HG03280 (cell line): ENCODE measurements around the gene NF1.
"Not testable (repeated sequence)": the region's sequence is repeated elsewhere in the genome, so short reads cannot be mapped to it uniquely, and the experiment has no call there.

ENCODE experiments used
- ATAC-seq: cut with Tn5 transposase; IDR thresholded peaks from one replicate; pipeline ENCODE4 v1.9.1; 2021; ENCODE audit warnings: mild to moderate bottlenecking, moderate library complexity; ENCODE audit not compliant: unreplicated experiment

The NF1 gene

DNA sequence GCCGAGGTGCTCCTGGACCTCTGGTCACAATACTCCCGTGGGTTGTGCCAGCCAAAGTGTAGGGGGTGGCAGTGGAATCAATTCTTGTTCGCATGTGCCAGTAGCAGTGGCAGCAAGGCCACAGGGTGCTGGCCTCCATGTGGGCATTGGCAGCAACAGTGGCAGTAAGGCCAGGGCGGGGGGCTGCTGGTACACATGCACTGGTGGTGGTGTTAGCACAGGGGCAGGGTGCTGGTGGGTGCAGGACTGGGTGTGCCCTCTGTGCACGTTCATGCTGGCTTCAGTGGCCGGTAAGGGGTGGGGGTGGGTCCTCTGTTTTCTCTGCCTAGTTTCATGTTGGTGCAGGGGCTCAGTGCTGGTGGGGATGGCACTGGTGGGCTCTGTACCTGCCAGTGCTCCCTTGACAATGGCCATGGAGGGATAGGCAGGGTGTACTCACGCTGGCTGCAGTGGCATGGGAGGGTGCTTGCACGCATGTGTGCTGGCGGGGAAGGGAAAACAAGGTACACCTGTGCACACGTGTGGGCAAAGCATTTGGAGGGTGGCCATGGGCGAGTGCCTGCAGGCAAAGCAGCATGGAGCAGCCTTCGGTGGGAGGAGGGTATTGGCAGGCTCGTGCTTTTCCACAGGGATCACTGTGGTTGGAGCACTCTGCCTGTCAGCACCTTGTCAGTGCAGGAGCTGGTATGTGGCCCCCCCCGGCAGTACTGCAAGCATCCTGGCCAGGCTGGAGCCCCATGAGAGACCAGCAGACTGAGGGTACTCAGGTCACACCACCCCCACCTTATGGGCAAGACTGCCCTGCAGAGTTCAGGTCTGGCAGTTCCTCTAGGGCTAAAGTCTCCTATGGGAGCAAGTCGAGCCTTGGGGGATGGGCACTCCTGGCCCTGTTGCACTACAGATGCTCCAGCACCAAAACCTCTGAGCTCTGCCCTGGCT, 35.8 kb downstream of the NF1 start:
- ATAC-seq: no peak

DNA sequence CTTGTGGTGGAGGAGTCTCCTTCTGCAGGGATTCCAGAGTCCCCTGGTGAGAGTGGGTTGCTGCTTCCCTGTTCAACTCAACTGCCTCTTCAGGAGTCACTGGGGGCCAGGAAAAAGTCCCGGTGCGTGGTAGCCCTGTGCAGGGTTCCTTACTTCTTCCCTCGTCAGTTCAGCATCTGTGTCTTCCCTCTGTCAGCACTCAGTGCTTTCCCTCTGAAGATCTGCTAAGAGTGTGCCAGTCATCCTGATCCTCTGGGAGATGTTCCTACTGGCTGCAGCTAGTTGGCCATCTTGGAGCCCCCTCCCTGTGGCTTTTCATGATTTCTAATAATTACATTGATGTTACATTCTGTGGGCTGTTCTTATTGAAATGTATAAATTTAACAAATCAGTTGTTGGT, 36.5 kb downstream of the NF1 start:
- ATAC-seq: no peak

DNA sequence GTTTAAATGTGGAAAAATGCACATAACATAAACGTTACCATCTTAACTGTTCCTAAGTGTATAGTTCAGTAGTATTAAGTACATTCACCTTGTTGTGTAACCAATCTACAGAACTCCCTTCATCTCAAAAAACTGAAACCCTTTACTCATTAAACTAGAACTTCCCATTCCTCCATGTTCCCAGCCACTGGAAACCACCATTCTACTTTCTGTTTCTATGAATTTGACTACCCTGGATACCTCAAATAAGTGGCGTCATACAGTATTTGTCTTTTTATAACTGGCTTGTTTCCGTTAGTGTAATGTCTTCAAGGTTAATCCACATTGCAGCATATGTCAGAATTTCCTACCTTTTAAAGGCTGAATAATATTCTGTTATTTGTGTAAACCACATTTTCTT, 38.2 kb downstream of the NF1 start:
- no peak for ATAC-seq

DNA sequence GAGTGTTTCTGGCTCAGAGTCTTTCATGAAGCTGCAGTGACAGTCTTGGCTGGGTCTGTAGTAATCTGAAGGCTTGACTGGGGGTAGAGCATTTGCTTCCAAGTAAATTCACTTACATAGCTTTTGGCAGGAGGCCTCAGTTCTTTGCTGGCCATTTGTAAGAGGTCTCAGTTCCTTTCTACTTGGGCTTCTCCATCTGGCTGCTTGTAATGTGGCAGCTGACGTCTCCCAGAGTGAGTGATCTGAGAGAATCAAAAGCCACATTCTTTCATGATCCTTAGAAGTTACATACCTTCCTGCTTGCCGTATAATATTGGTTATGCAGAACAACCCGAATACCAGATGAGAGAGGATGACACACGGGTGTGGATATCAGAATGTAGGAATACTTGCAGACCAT, 39.8 kb downstream of the NF1 start:
- ATAC-seq: no peak

DNA sequence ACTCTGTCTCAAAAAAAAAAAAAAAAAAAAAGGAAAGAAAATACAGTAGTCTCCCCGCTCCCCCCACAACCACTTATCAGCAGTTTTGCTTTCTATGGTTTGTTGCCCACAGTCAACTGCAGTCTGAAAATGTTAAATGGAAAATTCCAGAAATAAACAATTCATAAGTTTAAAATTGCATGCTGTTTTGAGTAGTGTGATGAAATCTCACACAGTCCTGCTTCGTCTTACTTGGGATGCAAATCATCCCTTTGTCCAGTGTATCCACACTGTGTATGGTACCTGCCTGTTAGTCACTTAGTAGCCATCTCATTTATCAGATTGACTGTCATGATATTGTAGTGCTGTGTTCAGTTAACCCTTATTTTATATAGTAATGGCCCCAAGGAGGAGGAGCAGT, 41.5 kb downstream of the NF1 start:
- ATAC-seq: no peak

DNA sequence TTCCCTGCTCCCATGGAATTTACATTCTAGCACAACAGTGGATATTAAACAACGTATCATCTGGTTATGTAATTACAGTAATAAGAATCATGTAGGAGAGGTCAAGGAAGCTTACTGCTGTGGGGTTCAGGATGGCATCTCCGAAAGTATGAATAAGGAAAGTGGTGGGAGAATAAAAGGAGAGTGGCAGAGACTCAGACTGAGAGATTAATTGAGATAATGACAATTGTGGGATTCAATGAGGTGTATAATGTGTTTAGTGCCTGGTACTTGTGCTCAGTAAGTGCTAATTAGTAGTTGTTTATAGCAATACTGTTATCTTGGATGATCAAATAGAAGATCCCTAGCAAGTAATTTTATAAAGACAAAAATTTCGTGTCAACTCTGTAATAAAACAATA, 45.3 kb downstream of the NF1 start:
- ATAC-seq: no peak

DNA sequence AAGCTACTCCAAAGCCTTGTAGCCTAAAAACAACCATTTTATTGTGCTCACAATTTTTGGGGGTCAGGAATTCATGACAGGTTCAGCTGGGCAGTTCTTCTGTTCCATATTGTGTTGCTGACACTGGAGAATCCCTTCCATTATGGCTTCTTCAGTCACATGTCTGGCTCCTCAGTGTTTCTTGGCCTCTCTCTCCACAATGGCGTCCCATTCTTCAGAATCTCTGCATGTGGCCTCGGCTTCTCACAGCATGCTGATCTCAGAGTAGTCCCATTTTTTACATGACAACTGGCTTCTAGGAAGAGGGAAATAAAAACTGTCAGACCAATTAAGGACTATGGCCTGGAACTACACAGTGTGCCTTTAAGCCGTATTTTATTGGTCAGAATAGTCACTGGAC, 49.7 kb downstream of the NF1 start:
- no peak for ATAC-seq

DNA sequence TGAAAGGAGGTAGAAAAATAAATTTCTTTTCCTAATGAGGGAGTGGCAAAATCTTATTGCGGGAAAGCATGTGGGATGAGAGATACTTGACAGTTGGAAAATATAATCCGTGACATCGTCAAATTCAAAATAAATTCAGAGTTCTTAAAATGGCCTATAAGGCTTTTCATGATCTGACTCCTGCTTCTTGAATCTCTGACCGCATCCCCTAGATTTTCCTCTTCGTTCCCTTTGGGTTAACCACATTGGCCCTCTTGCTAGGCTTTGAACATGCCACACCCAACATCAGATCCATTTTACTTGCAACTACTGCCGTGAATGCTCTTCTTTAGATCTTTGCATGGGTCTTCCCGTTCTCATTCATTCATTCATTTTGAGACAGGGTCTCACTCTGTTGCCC, 50.1 kb downstream of the NF1 start:
- ATAC-seq: no peak

DNA sequence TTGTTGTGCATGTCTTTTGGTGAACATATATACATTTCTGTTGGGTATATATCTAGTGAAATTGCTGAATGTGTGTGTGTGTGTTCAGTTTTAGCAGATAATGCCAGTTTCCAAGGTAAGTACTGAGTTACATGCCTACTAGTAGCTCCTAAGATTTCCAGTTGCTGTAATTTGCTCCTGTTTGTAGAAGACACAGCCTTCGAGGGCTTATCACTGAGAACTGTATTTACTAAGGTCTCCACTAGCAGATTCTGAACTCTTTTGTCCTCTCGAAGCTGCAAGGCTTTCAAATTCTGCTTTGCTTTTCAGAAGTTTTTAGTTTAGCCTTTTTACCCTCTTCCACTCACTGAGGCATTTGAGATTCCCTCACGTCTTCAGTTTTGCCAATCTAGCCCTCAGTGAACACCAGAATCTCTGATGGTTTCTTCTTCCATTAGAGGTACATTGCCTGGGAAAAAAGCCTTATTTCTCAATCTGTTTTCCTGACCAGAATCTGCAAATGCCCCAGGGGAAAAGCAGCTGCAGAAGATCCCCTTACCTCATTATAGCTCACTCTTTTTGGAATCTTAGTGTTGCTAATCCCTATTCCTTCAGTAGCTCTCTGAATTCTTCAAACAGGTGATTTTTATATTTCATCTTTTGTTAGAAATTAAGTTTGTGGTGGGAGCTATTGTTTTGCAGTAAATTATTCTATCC, 52.9 kb downstream of the NF1 start:
- ATAC-seq: no peak

DNA sequence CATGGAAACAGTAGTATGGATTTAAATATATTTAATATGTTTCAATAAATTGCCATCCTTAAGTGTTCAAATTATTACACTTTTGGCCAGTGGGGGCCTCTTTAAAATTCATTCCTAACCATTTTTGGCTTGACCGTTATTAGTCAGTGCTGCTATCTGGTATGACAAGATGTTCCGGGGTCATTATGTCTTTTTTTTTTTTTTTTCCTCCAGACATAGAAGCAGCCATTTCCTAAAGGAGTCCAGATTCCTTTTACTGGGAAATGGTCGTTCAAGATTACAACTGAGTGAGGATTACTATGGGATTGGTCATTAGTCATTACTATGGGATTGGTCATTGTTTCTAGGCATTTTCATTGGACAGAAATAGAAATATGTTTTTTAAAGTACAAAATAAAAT, 53.4 kb downstream of the NF1 start:
- ATAC-seq: no peak

DNA sequence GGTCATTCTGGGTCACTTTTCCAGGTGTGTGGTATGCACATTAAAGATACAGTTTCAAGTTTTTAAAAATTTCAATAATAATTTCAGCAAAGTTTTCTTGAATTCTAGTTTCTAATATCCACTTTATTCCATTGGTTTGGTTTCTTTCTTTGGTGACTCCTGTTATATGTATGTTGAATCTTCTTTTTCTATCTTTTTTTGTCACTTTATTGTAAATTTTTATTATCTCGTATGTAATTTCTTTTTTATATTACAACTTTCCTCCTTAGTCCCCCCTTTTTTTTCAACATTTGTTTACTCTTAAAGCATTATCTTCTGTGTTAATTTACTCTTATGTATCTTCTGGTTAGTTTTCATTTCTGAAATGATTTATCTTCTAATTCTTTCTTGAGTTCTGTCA, 57.5 kb downstream of the NF1 start:
- ATAC-seq: no peak

DNA sequence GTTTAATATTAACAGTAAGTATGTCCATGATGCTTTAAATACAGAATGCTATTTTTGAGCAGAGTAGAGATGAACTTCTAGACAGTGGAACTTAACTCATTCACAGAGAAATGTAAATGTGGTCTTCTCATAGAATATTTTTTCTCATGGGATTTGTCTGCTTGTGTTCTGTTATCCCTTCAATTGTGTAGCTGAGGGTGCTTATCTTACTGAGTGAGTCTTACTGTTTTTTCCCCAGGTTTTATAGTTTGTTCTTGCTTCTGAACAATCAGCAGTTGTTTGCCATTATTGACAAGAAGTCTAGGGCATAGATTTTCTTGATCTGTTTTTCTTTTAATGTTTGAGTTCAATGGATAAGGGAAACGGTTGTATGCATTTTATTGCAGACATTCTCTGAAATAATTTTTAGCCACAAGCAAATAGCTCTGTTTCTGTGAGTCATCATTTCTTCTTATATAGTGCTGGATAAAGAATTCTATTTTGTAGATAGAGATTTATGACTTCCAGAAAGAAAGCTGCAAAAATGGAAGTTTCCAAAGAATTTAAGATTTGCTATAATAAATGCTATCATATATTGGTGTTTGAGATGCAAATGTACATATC, 60.5 kb downstream of the NF1 start:
- no peak for ATAC-seq

DNA sequence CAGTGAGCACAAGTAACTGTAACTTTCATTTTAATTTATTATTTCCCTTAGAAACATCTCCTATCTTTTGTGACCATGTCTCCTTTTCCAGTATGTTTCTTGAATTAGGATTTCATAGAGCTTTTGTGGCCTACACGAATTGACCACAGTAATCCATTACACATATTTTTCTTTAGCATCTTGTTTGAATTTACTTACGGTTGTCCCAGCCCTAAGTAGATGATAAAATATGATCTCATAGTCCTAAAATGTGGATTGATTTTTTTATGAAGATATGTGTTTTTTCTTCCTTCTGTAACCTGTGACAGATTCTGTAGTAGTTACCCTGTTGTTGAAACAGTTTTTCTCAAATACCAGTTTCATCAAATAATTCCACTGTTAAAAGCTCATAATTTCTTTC, 61.5 kb downstream of the NF1 start:
- no peak for ATAC-seq

DNA sequence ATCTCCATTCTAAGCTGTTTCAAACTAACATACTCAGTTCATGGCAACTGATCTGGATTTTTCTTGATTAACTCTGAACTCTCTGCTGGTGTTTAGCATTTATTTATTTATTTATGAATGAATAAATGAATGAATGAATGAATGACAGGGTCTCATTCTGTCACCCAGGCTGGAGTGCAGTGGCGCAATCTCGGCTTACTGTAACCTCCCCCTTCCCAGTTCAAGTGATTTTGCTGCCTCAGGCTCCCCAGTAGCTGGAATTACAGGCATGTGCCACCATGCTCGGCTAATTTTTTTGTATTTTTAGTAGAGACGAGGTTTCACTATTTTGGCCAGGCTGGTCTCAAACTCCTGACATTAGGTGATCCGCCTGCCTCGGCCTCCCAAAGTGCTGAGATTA, 62.1 kb downstream of the NF1 start:
- ATAC-seq: not testable (repeated sequence)

DNA sequence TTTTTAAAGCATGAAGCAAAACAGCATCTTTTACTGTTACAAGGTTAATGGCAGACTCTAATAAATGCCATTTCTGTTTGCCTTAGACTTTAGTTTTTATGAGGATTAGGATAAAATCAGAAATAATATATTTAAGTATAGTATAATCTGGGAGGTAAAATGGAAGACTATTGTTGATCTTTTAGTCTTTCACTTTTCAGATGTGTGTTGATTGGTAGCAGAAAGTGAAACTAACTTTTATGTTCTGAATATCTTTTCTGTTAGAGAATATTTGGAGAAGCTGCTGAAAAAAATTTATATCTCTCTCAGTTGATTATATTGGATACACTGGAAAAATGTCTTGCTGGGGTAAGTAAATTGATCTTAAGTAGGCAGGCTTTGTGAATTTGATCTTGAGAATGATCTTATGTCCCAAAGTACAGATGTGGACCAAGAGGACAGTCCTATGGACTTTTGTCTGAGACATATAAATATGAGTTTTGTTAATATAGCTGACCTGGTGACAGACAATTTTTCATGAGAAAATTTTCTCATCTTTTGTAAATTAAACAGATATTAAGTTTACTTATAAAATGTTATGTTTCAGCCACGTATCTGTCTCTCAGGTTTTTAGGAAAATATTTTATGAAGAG, 64.1 kb downstream of the NF1 start:
- no peak for ATAC-seq

DNA sequence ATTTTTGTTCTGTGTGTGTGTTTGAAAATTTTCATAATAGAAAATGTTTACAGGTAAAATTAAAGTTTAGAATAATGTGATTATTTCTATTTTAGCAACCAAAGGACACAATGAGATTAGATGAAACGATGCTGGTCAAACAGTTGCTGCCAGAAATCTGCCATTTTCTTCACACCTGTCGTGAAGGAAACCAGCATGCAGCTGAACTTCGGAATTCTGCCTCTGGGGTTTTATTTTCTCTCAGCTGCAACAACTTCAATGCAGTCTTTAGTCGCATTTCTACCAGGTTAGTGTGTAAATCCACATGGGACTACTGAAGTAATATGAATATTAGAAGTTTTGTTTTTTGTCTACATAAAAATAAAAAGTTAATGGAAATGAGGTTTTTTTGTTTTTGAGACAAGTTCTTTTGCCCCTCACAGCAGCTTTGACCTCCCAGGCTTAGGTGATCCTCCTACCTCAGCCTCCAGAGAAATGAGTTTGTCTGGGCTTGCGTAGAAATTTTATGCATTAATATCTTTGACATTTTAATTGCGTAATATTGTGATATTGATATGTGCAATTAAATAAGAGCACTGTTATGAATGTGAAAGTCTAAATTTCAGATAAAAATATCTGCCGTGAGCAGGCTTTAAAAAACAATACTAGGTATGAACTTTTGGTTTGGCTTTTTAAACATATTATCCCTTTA, 68.5 kb downstream of the NF1 start:
- no peak for ATAC-seq

DNA sequence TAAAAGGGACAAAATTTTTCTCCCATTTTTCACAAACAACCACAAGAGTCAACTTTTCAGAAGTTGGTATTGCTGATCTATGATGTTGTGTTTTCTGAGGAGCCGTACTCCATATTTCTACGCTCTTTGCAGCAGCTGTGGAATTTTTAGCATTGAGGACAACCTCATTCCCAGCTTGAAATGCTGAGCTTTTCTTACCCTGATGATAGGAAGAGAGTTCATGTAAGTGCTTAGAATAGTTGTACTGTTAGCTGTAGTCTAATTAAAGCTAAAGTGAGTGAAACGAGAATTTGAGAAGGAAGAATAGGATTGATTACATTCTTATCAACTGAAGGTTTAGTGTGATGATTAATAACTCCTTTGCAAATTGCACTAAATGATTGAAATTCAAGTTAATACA, 72.3 kb downstream of the NF1 start:
- ATAC-seq: no peak

DNA sequence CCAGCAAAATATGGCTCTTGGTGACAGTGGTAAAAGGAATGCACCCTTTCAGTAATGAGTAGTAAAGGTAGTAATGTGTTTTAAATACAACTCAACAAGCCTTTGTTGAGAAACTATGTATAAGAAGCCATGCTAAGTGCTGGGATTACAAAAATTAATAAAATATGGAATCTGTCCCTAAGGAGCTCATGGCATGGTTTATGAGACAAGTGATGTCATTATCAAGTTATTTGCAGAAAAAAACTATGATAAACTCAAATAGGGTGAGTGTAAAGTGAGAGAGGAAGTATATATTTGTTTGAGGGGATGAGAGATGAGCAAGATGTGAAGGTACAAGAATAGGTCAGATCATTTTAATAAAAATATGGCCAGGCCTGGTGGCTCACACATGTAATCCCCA, 76.9 kb downstream of the NF1 start:
- ATAC-seq: no peak

DNA sequence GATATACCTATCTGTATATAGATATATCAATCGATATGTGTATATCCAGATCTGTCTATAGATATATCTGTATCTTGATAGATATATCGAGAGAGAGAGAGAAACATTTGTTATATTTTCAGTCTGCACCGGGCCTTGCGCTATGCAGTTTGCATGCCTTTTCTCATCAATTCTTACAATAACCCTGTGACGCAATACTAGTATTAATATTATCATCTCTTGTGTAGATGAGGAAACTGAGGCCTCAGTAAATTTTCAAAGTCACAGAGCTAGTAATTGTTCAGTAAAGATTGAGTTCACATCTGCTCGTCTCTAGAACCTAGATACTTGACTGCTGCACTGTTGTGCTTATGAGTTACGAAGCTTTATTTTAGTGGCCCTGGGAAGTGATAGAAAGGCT, 77.6 kb downstream of the NF1 start:
- ATAC-seq: no peak

DNA sequence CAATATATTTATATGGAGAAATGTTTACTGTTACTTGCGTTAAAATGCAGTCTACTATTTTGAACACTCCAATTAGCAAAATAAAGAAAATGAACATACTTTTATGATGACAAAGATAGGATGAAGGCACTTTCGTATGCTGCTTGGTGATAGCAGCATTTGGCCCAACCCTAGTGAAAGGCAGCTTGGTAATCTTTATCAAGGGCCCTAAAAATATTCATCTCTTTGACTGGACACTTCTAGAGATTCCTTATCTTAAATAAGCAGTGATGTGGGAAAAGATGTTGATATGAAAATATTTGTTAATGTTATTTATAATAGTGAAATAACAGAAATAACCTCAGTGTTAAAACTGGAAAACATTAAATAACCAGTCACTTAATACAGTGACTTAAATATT, 79.4 kb downstream of the NF1 start:
- no peak for ATAC-seq

DNA sequence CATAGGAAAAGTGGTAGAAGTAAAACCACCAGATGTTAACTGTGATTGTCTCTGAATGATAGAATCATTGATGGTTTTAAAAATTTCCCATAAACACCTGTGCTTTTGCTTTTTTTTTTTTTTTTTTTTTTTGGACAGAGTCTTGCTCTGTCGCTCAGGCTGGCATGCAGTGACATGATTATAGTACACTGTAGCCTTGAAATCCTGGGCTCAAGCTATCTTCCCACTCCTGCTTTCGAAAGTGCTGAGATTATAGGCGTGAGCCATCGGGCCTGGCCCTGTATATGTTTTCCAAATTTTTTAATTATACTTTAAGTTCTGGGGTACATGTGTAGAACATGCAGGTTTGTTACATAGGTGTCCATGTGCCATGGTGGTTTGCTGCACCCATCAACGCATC, 80.5 kb downstream of the NF1 start:
- ATAC-seq: no peak
